GM21576 (cell line): ENCODE measurements around the gene ITGB1.
A peak's percentile ranks its signal among the peaks of the same experiment; 100 is the strongest.
"Not testable (repeated sequence)": the region's sequence is repeated elsewhere in the genome, so short reads cannot be mapped to it uniquely, and the experiment has no call there.

ENCODE experiments used
- ATAC-seq: cut with Tn5 transposase; IDR thresholded peaks from one replicate; pipeline ENCODE4 v1.9.1; 2021; ENCODE audit warnings: mild to moderate bottlenecking, moderate library complexity; ENCODE audit not compliant: unreplicated experiment

ITGB1 gene

GRCh38 chr10:32958085-32959005, at the start of gene ITGB1:
Gene ITGB1 (minus strand): TSS chr10:32958230. CDS start chr10:32935558, 22,672 bp downstream.
- peak; percentile 68 for ATAC-seq

DNA sequence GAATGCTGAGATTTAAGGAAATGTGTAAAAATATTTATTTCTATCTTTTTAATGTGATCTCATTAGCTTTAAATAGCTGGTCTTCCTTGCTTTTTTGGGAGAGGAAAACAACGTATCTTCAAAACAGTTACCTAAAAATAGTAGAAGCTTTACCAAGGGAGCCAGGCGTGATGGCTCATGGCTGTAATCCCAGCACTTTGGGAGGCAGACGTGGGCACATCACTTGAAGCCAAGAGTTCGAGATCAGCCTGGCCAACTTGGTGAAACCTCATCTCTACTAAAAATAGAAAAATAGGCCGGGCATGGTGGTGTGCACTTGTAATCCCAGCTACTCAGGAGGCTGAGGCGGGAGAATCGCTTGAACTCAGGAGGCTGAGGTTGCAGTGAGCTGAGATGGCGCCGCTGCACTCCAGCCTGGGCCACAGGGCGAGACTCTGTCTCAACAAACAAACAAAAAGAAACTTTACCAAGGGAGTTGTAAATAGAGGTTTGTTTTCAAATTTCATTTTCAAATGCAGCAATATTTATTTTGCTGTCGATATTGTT, 48.4 kb upstream of the ITGB1 start:
- ATAC-seq = no peak

- peak; percentile 76 for ATAC-seq
These were observed 47.6 kb upstream of the ITGB1 start for GRCh38 chr10:33005322-33006301.

DNA sequence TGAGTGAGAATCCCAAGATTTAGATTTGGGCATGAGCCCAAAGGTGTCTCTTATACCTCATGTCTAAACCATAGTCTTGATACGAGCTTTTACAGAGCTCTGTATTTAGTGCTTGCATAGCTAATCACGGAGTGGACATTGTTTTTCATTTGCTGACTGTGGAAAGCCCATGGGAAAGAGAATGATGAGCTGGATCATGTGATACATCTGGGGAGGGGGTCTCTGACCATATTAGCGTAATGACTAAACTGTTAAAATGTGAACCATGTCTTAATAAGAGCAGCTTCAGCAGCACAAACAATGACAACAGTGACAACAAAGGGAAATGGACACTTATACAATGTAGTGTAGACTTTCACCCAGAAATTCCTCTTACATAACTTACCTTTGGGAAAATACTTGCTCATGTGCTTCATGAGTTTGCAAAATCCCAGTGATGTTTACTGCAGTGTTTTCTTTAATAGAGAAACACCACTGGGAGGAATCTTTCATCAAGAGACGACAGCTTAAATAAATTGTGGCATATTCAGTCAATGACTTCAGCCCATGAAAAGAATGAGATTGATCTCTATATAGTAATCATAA, 44.0 kb upstream of the ITGB1 start:
- ATAC-seq = no peak

- ATAC-seq = not testable (repeated sequence)
These were observed 40.1 kb upstream of the ITGB1 start for GRCh38 chr10:32998060-32998581.

DNA sequence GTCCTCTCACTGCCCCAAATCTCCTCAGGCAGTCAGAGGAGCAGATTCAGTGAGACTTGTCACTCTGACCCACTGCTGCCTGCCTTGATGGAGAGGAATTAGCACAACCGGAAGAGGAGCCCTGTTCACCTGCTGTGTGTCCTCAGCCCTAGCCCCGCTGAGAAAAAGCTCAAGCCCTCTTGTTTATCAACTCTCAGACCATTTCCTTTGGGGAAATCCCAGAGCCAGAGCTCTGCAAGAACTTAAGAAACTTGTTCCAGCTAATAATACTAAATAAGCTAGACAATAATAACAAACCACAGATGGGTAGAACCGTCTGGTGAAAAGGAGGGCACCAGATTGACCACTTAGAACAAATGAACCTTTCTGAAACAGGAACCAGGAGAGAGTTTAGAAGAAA, 37.7 kb upstream of the ITGB1 start:
- ATAC-seq = peak; percentile 84

DNA sequence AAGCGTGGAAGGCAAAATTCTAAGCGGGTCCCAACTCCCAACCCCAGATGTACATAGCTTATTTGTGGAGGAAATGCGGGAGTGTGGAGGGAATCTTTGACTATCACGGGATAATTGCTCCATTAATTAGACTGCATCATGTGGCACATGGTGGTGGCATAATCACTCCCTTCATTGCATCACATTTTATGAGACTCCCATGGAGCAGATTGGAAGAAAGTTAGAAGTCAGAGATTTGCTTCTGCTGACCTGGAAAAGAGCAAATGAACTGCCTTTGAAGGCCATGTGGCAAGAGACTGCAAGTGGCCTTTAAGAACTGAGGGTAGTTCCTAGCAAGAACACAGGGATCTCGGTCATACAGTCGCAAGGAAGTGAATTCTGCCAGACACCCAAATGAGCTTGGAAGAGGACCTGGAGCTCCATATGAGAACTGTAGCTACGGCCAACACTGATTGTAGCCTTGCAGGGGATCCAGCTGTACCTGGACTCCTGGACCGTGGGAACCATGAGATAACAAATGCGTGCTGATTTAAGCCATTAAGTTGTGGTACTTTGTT, 37.1 kb upstream of the ITGB1 start:
- ATAC-seq = no peak

GRCh38 chr10:32994632-32995031, 36.6 kb upstream of the ITGB1 start:
- ATAC-seq = not testable (repeated sequence)

GRCh38 chr10:32992310-32992709, 34.3 kb upstream of the ITGB1 start:
- ATAC-seq = not testable (repeated sequence)

DNA sequence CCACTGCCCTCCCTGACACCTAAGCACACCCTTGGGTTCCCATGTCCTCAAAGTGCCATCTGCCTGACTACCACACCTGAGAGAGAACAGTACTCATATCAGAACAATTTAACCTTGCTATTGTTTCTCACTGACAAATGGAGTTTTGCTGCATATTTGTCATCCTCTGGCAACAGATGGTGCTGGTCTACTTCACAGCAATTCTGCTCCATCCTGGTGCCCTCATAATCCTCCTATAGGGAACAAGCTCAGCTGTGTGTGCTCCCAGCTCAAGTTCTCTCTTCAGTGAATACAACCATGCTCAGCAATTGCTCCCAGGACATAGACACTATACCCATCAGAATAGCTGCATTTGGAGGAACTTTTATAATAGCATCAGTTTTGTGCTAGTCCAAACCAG, 32.8 kb upstream of the ITGB1 start:
- ATAC-seq = no peak

GRCh38 chr10:32988604-32989003, 30.6 kb upstream of the ITGB1 start:
- no peak for ATAC-seq

DNA sequence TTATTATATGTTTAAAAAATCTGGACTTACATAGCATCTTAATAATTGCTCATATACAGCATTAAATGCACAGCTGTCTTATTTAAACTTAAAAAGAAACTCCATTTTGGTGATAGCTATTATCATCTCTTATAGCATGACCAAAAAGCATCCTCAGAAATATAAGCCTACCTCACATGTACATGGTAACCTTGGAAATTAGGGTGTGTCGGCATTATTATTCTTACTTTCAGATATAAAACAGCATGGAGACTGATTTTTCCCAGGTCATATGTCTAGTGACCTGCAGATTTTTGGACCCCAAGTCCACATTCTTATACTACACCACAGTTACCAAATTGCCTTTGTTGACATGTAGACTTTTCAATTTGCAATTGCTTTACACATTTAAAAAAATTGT, 29.1 kb upstream of the ITGB1 start:
- ATAC-seq = no peak

GRCh38 chr10:32985775-32986350, 27.8 kb upstream of the ITGB1 start:
- no peak for ATAC-seq

GRCh38 chr10:32985341-32985764, 27.3 kb upstream of the ITGB1 start:
- ATAC-seq = no peak

DNA sequence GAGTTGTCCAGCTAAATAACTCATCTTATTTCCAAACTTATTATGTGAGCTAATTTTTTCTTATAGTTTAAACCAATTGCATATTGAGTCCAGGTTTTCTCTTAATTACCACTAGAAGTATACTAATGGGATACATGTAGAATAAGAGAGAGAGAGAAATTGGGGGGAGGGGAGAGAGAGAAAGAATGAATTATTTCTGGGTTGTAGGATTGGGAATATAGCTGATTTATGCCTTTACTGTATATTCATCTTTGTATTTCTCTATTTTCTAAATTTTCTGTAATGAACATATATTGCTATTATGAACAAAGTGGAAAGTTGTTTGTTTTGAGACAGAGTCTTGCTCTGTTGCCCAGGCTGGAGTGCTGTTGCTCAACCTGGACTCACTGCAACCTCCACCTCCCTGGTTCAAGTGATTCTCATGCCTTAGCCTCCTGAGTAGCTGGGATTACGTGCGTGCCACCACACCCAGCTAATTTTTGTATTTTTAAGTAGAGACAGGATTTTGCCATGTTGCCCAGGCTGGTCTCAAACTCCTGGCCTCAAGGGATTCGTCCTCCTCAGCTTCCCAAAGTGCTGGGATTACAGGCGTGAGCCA, 26.1 kb upstream of the ITGB1 start:
- no peak for ATAC-seq

DNA sequence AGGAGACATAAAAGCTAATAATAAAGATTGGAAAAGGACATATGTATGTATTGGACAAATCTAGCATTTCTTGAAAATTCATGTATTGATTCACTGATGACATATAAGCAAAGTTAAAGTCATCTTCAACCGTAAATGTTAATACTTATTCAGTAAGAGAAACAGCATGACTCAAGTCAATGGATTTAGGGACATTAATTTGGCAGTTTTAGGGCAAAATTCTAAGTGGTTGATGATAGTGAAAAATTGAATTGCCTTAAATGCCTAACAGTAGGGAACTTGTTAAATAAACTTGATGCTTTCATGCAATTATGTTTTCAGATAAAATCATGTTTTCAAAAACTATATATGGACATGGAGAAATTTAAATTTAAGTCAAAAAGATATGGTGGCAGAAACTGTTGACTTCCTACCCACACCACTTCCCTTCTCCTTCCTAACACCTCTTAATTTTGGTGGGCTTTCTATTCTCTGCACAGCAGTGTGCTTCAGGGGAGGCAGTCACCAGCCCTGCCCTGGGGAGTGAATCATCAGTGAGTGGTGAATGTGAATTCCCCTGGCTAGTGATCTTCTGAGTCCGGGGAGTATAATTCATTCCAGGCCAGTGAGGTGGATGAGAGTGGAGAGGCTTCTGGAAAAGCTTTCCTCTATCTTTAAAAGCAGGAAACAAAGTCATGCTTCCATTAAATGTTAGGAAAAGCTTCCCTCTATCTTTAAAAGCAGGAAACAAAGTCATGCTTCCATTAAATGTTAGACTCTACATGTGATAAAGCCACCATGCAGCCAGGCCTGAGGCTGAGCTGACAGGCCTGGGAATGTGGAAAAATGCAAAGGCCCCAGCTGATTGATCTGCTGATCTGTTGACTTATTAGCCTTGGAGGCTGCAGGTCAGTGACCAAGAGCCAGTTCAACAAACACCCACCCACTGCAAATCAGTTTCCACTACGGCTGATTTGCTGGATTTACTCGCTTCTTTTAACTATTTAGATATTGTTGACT, 25.2 kb upstream of the ITGB1 start:
- ATAC-seq = no peak

GRCh38 chr10:32982293-32982709, 24.3 kb upstream of the ITGB1 start:
- ATAC-seq = no peak

- ATAC-seq = no peak
These were observed 23.7 kb upstream of the ITGB1 start for GRCh38 chr10:32981760-32982159.
